Lung microvascular endothelial cell (primary cell): Measurements from ENCODE around the gene PIP5K1C. TPM values are rescaled to one million over a fixed set of nuclear protein-coding genes. Genes with fewer than 3 reads are reported as not detected.

Source experiments
- DNase-seq, 2 donors: peaks; one replicate each; pipeline versions ENCODE4 v3.0.0 to v3.0.0-alpha.2; 2010; ENCODE audit warnings: low read depth in 2 of 2
- total RNA-seq: library from RNA; depleted of rRNA; stranded (reverse); fragments of >200 nt; gene quantifications from 2 replicates; pipeline ENCODE4 v1.2.1, GENCODE V29; 2014

Gene PIP5K1C
- total RNA-seq, 1 donor from 2014 or later: 28.0 TPM

DNA sequence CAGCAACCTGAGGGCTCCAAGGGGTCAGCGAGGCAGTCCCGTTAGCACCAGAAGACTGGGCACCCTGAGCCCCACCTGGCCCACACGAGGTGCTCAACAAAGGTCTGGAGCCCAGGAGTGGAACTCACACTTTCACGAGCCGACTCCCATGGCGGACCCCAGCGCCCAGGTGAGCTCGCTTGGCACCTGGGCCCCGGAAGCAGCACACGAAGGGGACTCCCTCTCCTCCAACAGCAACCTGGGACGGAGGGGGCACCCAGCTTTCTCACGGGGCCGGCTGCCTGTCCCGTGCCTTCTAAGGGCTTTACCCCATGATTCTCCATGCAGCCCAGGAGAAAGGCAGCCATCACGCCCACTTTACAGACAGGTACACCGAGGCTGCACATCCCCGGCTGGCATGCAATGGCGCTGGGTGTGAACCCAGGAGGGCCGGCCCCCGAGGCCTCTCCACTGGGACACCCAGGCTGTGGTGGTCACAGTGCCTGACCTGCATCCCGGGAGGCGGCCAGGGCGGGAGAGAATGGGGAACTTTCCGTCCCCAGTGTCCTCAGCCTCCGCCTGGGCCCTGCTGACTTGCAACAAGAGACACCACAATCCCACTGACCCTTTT, 5.0 kb downstream of the PIP5K1C start:
- DNase-seq: no peak

DNA sequence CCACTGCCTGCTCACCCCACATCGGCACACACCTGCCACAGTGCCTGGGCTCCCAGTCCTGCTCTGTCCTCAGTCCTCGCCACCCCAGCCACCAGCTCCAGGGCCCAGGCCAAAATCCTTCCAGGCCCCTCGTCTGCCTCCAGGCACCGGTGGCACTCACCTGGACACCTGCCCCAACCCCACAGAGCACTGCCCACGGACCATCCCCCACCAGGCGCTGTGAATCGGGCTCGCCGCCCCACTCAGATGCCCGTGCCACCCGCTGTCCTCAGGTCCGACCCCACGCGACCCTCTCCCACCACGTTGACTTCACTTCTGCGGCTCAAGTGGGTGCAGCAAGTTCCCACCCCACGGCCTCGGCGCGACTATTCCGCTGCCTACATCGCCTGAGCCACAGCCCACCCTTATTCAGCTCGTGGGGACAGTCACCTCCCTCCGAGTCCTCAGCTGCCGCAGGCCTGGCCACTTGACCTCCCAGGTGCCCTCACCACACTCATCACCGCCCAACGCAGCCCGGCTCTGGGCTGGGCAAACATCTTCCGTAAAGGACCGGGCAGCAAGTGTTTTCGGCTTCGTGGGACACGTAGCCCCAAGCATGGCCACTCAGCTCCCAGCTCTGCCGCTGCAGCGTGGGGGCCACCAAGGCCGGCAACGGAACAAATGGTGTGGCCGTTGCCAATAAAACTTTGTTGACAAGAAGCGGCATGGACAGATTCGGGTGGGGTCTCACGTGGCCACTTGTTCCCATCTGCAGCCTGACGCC, 5.7 kb downstream of the PIP5K1C start:
- no peak for DNase-seq

DNA sequence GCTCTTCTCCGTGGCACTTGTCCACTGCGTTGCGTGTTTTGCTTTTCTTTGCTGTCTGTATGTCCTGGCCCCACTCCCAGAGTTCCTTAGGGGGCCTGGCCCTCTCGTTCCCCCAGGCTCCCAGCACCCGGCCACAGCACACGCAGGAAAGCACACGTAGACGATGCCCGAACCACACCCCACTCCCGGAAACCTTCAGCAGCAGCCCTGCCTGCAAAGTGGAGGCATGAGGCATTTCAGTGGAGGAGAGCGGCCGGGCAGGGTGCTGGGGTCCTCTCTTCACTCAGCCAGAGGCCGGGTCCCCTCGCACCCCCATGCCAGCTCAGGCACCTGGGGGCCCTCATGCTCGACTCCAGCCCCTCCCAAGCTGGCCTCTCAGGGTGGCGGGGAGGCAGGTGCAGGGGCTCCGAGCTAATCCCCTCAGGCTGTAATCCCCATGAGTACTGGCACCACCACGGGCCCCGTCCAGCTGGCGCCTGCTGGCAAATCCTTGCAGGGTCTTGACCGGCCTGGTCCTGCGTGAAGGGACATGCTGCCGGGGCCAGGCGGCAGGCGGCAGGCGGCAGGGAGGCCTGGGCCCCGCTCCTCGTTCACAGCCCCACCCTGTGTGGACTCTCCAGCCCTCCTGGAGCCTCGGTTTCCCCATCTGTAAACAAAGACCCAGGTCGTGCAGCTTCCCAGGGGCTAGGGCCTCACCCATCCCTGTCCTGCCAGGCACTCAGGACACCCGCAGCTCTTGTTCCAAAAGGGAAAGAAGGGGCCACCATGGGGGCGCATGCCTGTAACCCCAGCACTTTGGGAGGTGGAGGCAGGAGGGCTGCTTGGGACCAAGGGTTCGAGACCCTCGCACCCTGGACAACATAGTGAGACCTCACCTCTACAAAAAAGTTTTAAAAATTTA, 7.0 kb downstream of the PIP5K1C start:
- no peak for DNase-seq

DNA sequence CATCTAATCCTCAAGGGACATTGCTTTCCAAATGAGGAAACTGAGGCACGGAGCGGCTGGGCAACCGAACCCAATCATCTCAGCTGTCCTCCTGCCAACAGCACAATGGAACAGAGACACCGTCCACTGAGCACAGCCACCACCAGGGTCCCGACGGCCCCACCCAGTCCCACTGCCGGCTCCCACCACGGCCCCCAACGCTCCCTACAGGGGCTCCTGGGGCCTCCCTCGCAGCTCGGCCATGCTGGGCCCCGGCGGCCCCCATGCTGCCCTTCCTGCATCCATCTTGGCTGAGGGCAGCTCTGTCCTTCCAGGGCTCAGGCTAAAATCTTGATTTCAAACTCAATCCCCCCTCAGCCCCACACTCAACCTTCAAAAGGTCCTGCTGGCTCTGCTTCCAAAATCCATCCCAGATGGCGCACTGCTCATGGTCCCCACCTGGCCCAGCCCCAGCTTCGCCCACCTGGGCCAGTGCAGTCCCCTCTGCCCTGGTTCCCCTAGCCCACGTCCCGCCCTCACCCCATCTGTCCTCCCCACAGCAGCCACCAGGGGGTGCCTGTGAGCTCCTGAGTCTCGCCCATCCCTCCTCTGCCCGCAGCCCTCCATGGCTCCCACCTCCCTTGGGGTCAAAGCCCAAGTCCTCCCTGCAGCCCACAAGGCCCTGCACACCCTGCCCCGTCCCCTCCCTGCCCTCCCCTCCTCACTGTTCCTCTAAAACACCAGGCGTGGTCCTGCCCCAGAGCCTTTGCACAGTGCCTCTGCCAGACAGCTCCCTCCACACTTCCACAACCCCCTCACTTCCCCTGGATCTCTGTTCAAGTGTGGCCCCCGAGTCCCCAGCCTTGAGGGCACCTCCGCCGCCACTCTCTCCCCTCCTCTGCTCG, 7.9 kb downstream of the PIP5K1C start:
- DNase-seq: peak in 1 of 2 donors; percentile 51

DNA sequence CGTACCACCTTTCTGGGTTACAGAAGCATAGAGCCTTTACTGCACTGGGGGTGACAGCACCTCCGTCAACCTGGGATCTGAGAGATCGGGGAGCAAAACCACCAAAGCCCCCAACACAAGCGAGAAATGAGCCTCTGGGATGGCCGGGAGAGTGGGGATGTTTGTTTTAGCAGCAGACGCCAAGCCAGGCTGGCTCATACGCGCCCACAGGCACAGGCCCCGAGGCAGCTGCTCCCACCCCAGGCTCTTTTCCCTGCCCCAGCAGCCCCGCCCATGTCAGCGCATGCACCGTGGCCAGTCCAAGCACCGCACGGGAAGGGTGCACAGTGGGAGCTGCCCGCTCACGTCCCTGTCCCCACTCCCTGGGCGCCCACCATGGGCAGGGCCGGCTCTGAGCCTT, 8.5 kb downstream of the PIP5K1C start:
- no peak for DNase-seq

DNA sequence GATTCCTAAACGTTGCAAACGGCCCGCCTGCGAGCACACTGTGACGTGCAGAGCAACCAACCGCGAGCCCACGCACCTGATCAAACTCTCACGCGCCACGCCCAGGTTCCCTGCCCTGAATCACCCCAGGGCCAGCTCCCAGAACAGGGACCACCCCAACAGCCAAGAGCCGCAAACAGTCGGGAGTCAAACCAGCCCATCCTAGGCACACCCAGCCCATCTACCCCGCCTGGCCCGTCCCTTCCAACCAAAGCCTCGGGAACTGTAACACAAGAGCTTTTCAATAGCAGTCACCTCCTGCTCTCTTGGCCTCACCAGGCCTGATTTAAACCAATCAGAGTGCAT, 8.9 kb downstream of the PIP5K1C start:
- no peak for DNase-seq

DNA sequence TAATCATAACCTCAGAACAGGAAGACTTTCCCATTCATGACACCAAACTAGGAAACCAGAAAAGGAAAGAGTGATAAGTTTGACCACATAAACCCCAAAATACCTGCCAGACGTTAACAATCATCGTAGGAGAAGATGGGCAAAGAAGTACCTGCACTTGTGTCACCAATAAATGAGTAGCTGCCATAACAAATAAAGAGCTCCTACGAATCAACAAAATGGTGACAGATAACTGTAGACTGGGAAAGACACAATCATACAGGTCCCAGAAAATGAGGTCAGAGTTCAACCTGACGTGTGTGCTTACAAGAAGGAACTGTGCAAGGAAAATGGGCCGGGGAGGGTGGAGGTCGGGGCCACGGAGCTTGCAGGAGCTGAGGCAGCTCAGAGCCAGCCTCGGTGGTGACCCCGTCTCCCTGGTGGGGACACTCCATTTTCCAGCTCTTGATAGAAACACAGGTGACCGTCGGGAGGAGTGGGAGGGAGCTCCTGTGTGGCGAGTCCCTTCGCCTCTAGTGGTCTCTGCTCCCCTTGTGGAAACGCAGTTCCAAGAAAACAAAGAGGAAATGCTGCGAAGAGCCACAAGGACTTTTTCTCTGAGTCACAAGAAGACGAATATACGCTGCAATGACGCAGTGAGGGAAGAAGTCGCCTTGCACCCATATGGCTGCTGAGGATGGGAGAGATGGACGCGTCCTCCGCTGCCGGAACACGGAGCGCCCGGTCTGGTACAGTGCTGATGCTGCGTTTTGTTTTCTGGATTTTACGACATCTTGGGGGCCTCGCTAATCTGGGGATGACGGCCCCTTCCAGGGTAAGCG, 9.5 kb downstream of the PIP5K1C start:
- DNase-seq: no peak

DNA sequence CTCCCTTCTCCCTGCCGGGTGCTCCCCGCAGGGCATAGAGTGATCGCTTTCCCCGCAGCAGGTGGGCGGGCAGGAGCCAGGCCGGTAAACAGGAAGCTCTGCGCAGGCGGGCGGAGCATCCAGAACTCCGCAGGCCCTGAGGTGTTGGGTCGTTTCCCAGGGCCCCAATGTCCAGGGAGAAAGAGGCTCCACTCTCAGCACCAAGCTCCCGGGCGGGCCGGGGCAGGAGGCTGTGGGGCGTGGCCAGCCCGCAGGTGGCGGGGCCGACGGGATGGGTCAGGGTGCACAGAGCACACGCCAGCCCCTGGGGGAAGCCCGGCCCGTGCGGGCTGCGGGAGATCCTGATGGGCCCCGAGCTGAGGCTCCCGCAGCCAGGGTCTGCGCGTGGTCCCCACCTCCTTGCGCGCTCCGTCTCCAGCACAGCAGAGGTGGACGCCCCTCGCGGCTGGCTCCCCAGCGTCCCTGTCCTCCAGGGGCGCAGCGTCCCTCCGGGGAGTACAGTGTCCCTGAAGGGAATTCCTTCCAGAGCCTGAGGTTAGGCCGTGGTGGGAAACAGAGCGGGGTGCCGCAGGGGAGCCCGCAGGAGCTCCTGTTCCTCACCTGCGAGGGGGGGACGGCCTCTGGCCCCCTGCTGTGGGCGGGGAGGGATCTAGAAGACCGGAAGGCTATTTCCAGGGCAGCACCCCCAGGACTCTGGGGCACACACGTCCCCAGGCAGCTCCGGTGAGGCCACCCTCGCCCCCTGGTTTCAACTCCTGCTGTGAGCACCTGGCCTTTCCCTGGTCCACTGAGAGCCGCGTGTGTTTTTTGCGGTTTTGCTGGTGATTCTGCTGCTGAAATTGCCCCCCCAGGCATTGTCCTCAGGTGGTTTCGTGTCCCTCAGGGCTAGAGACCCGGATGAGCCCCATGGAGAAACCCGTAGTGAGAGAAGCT, 12.2 kb downstream of the PIP5K1C start:
- DNase-seq: peak in 1 of 2 donors; percentile 62

DNA sequence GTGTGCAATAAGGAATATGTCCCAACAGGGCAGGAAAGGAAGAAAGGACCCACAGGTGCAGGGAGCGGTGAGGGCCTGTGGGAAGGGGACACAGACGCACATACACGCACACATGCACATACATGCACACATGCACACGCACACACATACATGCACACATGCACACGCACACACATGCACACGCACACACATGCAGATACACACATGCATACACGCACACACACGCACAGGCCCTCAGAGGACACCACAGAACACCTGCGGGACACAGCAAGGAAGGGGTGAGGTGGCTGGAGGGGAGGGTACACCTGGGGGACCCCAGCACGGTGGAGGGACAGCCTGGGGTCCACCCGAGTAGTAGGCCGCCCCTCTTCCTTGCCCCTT, 12.9 kb downstream of the PIP5K1C start:
- no peak for DNase-seq

DNA sequence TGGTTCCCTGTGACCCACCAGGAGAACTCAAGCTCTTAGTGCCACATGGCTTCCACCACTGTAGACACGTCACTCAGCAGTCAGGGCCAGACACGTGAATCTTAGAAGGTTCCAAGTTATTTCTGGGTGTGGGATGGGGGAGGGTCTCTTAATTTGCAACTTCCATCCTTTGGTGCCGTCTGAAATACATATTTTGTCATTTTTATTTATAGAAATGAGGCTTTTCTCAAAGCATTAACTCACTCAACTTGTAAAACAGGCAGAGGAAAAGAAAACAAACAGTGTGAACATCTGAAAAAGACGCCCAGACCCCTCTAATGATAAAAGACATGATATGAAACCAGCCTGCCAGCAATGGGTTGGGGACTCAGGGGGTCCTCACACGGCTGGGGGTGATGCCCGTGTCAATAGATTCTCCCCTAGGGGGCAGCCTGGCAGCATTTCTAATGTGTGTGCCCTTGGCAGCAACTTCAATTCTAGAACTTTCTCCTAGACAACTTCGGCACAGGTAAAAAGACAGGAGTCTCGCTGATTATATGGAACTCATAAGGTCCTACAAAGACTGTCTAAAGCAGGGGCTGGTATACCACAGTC, 15.4 kb downstream of the PIP5K1C start:
- DNase-seq: no peak

DNA sequence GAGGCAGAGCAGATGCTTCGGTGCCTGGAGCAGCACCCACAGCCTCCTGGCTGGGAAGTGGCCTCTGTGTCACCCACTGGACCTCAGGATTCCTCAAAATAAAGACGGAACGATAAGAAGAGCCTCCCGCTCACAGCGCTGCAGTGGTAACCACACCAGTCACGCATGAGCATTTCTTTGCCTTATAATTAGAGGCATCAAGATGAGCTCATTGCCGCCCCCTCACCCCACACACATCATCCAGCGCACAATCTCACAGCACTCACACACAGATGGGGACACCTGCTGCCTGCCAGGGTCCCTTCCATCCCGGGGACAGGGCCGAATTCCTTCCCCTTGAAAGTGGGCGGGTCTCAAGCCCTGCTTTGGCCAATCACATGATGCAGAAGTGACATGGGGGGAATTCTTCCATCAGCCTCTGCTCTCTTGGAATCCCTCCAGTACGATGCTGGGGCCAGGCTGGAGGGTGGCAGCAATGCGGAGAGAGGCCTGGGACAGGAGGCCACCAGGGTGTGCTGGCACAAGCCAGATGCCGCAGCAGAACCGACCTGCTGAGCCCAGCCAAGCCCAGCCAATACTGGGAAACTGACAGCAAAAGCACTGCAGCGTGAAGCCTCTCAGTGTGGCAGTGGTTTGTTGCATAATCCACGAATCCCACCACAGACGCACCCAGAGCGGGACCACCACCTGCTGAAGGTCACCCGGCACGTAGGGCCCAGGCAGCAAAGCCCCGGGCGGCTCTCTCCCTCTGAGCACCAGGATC, 16.0 kb downstream of the PIP5K1C start:
- DNase-seq: peak in 1 of 2 donors; percentile 76

DNA sequence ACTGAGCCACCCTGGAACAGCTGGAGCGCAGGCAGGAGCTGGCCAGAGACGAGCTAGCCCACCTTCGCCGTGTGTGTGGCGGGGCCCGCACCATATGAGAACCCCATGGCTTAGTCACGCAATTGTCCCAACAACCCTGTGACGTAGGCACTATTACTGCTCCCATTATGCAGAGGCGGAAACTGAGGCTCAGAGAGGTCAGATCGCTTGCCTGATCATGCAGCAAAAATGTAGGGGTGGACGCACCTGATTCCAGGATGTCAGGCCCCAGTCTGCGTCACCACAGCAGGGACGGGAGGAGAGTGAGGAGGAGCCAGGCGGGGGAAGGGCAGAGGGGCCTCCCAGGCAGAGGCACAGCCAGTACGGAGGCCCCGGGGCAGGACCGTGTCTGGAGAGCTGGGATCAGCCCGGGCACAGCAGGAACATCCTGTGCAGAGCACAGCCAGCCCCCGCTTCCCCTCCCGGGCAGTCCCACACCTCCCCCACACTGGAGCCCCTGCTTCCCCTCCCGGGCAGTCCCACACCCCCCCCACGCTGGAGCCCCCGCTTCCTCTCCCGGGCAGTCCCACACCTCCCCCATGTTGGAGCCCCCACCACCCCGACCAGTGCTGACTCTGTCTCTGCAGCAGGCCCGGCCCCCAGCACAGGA, 16.7 kb downstream of the PIP5K1C start:
- DNase-seq: peak; percentile 97 to 100

DNA sequence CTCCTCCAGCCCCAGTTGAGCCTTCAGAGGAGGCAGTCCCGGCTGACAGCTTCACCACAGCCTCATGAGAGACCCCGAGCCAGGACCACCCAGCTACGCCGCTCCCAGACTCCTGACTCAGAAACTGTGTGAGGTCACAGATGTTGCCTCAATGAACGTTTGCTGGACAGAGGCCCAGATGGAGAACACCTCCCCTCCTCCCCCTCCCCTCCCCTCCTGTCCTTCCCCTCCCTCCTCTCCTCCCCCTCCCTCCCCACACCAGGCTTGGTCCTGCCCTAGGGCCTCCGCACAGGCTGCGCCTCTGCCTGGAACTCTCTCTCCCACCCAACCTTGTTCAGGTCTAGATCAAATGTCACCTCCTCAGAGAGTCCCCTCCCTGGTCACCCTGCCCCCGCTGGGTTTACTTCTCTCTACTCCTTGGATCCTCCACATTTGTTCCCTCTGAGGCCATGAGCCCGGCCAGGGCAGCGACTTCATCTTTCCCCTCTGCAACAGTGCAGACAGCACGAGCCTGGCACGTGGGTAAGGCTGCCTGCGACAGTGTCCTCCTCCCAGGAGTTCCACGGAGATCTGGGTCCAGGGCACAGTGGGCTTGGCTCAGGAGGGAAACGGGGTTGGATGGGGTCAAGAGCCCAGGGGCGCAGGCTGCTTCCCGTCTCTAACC, 17.4 kb downstream of the PIP5K1C start:
- peak; percentile 80 to 89 for DNase-seq

DNA sequence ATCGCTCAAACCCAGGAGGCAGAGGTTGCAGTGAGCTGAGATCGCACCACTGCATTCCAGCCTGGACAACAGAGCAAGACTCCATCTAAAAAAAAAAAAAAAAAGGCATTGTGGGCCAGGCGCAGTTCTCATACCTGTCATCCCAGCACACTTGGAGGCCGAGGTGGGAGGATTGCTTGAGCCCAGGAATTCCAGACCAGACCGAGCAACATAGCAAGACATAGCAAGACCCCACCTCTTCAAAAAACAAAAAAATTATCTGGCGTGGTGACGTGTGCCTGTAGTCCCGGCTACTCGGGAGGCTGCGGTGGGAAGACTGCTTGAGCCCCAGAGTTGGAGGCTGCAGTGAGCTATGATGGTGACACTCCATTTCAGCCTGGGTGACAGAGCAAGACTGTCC, 18.0 kb downstream of the PIP5K1C start:
- no peak for DNase-seq

DNA sequence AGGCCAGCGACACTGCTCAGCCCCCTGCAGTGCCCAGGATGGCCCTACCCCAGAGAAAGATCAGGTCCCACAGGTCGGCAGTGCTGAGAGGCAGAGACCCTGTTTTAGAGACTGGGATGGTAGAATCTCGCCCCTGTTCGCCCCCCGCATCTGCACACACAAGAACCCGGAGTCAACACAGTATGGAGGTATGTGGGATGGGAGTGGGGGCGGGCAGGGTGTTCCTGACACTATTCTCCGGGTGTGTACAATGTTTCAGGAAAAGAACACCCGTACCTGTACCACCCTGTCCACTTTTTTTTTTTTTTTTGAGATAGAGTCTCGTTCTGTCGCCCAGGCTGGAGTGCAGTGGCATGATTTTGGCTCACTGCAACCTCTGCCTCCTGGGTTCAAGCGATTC, 19.3 kb downstream of the PIP5K1C start:
- DNase-seq: no peak

DNA sequence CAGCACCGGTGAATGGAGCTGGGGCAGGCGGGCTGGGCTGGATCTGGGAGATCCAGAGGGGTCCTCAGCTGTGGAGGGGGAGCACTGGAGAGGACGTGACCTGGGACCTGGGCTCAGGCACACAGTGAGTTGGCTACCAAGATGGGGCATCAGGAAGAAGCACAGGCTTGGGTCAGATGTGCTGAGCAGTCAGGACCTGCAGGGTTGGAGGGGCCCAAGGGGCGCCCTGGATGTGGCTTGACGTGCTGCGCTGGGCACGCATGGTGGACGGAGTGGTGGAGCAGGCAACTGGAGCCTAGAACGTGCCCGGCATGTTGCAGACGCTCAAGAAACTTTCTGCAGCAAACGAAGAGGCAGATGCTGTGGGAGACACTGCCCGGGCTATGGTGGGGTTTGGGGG, 20.7 kb downstream of the PIP5K1C start:
- no peak for DNase-seq

DNA sequence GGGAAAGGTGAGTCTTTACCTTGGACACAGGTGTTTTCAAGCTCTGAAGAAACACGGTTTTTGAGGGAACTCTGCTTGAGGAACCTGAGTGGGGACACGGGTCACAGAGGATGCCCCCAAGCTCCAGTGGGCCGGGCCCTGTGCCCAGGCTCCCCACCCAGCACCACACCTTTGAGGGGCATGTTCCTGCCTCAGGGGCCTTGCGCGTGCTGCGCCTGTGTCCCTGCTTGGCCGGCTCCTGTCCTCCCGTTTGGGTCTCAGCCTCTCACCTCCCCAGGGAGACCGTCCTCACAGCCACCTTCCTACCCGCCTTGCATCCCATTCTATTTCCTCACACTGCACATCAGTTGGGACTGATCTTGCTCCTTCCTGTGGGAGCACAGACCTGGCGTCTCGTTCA, 21.1 kb downstream of the PIP5K1C start:
- DNase-seq: no peak
